ENCODE measurements around the gene ZHX3. TPM values are rescaled to one million over a fixed set of nuclear protein-coding genes. Genes with fewer than 3 reads are reported as not detected.

ZHX3 gene
- total RNA-seq, 1 experiment from 2014 or later: 21.5 TPM

GRCh38 chr20:41187668-41188067 lies 129.9 kb downstream of the ZHX3 start:
- Histone ChIP-seq H3K79me2 (ENCODE audit: low read depth) (no peaks in the 10 kb centered on the region), H3K9me2 (ENCODE audit: insufficient read depth) (no peaks in the 10 kb centered on the region), H3K4me1 (replicated peaks; ENCODE audit: insufficient read depth) (no peaks in the 10 kb centered on the region), H4K20me1 (ENCODE audit: insufficient read depth) (no peaks in the 10 kb centered on the region), H3K9me3 (ENCODE audit: insufficient read depth, low read depth) (0 out of 2 replicates have a peak, but pooled peaks cover 4% of the 10 kb centered on the region), H3F3A (ENCODE audit: insufficient read depth, low read depth) (no peaks in the 10 kb centered on the region), H3K27me3 (ENCODE audit: insufficient read depth, low read depth) (no peaks in the 10 kb centered on the region), H3K4me2 (no peak overlapping the region), H2AFZ (no peak overlapping the region), H3K27ac (no peak overlapping the region), H3K36me3 (ENCODE audit: low read depth) (no peaks in the 10 kb centered on the region), H3K4me3 (no peak overlapping the region)
- CTCF ChIA-PET: interaction anchor here (0.7 kb wide), 1 partner anchor 152 kb away, joined by 12 read pairs; no protein-coding TSS in a partner anchor
- DNase-seq: no peak
- POLR2A ChIA-PET (ENCODE audit: unreplicated experiment): no interaction called here
- BruUV-seq (replicated peaks): no TSS peak
- intact Hi-C loops (cut with micrococcal nuclease; ENCODE audit: unreplicated experiment): no loop called here
- no peak for TF ChIP-seq EZH2 (IDR thresholded peaks at IDR 0.05; ENCODE audit: low read depth)
- TF ChIP-seq CTCF (conservative IDR thresholded peaks at IDR 0.05): no peak

DNA sequence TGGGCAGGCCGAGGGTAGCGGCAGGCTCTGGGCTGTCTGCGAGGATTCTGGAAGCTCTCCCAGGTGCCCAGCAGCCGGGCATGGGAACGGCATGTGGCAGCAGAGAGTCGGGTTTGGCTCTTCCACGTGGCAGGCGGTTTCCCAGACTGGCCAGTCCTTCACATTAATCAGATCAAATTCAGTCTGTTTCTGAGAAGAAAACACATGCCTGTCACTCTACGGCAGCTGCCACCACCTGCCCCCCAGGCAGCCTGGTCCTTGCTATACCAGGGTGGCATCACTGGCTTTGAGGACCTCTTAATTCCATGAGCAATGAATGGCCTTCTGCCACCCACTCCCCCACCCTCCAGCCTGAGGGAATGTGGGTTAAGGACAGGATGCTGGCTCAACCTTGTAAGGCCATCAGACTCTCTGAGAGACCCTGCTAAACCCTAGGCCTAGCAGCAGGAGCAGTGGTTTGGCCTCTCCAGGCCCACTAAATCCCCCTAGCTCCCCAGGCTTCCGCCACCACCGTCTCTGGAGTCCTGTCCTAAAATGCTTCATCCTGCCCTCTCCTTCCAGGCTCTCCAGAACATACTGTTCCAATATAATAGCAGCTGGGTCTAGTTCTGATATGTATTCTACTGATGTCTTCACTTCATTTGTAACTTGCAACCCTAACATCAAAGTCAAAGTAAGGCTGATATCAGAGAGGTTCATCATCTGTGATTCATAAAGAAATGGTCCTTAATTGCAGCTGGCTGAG lies 132.3 kb downstream of the ZHX3 start:
- POLR2A ChIA-PET (ENCODE audit: unreplicated experiment): no interaction called here
- CTCF ChIA-PET: no interaction called here
- no TSS peak for BruUV-seq (replicated peaks)

GRCh38 chr20:41183831-41184230 lies 133.7 kb downstream of the ZHX3 start:
- H4K20me1 ChIP-seq (ENCODE audit: insufficient read depth): no peaks in the 10 kb centered on the region
- no peak overlapping the region for H3K4me3 ChIP-seq
- no peaks in the 10 kb centered on the region for H3F3A ChIP-seq (ENCODE audit: insufficient read depth, low read depth)
- DNase-seq: no peak
- ChIA-PET POLR2A (ENCODE audit: unreplicated experiment) (no interaction called here), CTCF (interaction anchor here (0.6 kb wide), 1 partner anchor 551 kb away, joined by 3 read pairs; no protein-coding TSS in a partner anchor)
- H3K79me2 ChIP-seq (ENCODE audit: low read depth): no peaks in the 10 kb centered on the region
- no TSS peak for BruUV-seq (replicated peaks)
- no peaks in the 10 kb centered on the region for H3K9me3 ChIP-seq (ENCODE audit: insufficient read depth, low read depth)
- H3K4me1 ChIP-seq (replicated peaks; ENCODE audit: insufficient read depth): no peaks in the 10 kb centered on the region
- H3K27me3 ChIP-seq (ENCODE audit: insufficient read depth, low read depth): no peaks in the 10 kb centered on the region
- no peak overlapping the region for H3K4me2 ChIP-seq
- intact Hi-C loops (cut with micrococcal nuclease; ENCODE audit: unreplicated experiment): no loop called here
- H3K9me2 ChIP-seq (ENCODE audit: insufficient read depth): no peaks in the 10 kb centered on the region
- H3K36me3 ChIP-seq (ENCODE audit: low read depth): no peaks in the 10 kb centered on the region
- no peak for TF ChIP-seq CTCF (conservative IDR thresholded peaks at IDR 0.05)
- no peak for TF ChIP-seq EZH2 (IDR thresholded peaks at IDR 0.05; ENCODE audit: low read depth)
- H2AFZ ChIP-seq: no peak overlapping the region
- no peak overlapping the region for H3K27ac ChIP-seq

More for the DNA sequence above, 132.3 kb downstream of the ZHX3 start:
- Histone ChIP-seq H3K4me3 (no peak overlapping the region), H4K20me1 (ENCODE audit: insufficient read depth) (no peaks in the 10 kb centered on the region), H3K79me2 (ENCODE audit: low read depth) (no peaks in the 10 kb centered on the region), H3K27ac (no peak overlapping the region), H3K4me2 (no peak overlapping the region), H3K9me2 (ENCODE audit: insufficient read depth) (no peaks in the 10 kb centered on the region), H2AFZ (no peak overlapping the region), H3F3A (ENCODE audit: insufficient read depth, low read depth) (no peaks in the 10 kb centered on the region), H3K36me3 (ENCODE audit: low read depth) (no peaks in the 10 kb centered on the region), H3K4me1 (replicated peaks; ENCODE audit: insufficient read depth) (no peaks in the 10 kb centered on the region), H3K9me3 (ENCODE audit: insufficient read depth, low read depth) (0 out of 2 replicates have a peak, but pooled peaks cover under 1% of the 10 kb centered on the region), H3K27me3 (ENCODE audit: insufficient read depth, low read depth) (no peaks in the 10 kb centered on the region)
- no peak for TF ChIP-seq EZH2 (IDR thresholded peaks at IDR 0.05; ENCODE audit: low read depth)
- TF ChIP-seq CTCF (conservative IDR thresholded peaks at IDR 0.05): no peak
- DNase-seq: no peak
- intact Hi-C loops (cut with micrococcal nuclease; ENCODE audit: unreplicated experiment): no loop called here

All from PC-9 (cell line).